Ecto neural progenitor cell (in vitro differentiated cells): Measurements from ENCODE around the gene S100A5.
"Not testable (repeated sequence)": the region's sequence is repeated elsewhere in the genome, so short reads cannot be mapped to it uniquely, and the experiment has no call there.

Experiments
- DNase-seq: peaks from one replicate; pipeline ENCODE4 v3.0.0-alpha.2; 2018; ENCODE audit warnings: low spot score

The S100A5 gene

DNA sequence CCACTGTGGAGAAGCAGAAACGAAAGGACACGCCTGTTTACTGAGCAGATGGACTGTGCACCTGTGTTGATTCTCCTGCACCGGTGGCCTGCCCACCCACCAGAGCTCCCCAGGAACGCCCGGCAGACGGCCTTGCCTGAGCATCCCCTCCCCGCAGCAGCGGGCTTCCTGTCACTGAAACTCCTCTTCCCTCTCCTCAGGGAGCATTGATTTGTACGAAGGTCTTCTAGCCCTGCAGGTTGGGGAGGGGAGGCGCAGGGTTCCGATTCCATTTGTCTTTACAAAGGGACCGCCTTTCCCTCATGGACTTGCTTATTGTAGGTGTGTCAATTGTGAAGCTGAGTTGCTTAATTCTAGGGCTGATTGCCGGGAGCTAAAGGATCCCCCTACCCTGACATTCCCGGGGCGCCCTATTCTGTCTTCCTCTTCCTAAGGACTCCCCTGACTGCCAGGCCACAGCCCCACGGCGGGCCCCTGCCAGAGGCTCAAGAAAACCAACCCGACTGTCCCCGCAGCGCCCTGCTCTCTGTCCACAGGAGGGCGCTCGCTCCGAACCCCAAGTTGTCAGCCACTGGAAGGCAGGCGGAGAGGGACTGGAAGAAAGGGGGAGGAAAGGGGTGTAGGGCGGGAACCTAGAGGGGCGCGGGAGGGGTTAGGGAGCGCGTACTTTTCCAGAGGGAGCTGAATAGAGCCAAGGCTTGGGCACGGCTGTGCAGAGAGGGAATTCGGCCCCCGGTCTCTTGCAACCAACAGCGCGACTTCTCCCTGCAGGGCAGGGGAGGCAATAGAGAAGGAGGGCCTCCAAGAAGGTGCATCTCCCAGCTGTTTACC lies 7.8 kb downstream of the S100A5 start:
- DNase-seq = peak; percentile 93

DNA sequence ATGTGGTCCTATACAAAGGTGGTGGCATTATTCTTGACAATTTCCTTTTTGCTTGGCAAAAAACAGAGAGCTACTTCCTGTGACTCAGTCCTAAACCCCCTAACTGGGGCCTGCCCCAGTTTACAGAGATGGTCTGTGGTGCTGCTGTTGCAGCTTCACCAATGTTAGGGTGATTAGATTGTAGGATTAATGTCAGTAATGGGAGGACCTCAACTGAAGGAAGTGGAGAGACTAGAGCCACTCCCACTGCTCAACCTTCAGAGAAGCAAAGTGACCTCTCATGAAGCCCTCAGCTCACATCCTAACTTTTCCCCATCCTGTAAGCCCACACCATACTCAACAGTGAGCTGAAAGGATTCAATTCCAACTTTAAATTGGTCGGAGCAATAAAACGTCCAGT lies 8.6 kb downstream of the S100A5 start:
- DNase-seq = peak; percentile 17

DNA sequence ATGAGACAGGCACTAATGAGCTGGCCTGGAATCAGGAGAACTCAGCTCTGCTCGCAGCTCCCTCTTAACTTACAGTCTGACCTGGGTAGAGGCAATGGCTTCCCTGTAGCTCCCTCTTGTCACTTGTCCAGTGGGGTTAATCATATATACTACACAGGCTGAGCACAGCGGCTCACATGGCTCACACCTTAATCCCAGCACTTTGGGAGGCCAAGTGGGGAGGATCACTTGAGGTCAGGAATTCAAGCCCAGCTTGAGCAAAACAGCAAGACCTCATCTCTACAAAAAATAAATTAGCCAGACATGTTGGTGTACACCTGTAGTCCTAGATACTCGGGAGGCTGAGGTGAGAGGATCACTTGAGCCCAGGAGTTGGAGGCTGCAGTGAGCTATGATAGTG lies 9.1 kb downstream of the S100A5 start:
- DNase-seq = peak; percentile 30

- DNase-seq = peak; percentile 29
Observed at GRCh38 chr1:153527683-153528040, 13.1 kb downstream of the S100A5 start.

GRCh38 chr1:153527023-153527682 lies 13.6 kb downstream of the S100A5 start:
- DNase-seq = peak; percentile 23

DNA sequence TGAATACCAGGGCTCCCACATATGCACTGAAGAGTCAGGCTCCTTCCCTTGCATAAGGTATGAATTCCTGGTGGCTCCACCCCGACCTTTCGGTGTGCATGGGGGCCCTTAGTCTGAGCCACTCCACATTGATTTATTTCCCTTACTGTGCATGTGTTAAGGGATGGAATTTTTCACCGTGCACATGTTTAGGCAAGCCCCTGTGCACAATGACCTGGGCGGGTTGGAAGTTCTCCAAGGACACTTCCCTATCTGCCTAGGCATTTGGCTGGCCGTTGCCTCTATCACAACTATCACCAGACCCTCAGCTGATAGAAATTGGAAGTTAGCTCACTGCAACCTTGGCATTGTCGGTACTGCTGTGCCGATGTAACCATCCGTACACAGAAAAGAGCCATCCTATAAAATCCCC lies 14.6 kb downstream of the S100A5 start:
- peak; percentile 40 for DNase-seq

GRCh38 chr1:153525088-153525728 lies 15.5 kb downstream of the S100A5 start:
- DNase-seq = peak; percentile 43

- DNase-seq = peak; percentile 4
Observed at GRCh38 chr1:153522353-153523048, 18.2 kb downstream of the S100A5 start.

DNA sequence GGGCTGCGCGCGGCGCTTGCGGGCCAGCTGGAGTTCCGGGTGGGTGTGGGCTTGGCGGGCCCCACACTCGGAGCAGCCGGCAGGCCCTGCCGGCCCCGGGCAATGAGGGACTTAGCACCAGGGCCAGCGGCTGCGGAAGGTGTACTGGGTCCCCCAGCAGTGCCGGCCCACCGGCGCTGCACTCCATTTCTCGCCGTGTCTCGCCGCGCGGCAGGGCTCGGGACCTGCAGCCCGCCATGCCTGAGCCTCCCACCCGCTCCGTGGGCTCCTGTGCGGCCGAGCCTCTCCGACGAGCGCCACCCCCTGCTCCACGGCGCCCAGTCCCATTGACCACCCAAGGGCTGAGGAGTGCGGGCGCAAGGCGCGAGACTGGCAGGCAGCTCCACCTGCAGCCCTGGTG lies 18.9 kb downstream of the S100A5 start:
- DNase-seq = peak; percentile 21

- DNase-seq = no peak
Observed at GRCh38 chr1:153520818-153521476, 19.8 kb downstream of the S100A5 start.

DNA sequence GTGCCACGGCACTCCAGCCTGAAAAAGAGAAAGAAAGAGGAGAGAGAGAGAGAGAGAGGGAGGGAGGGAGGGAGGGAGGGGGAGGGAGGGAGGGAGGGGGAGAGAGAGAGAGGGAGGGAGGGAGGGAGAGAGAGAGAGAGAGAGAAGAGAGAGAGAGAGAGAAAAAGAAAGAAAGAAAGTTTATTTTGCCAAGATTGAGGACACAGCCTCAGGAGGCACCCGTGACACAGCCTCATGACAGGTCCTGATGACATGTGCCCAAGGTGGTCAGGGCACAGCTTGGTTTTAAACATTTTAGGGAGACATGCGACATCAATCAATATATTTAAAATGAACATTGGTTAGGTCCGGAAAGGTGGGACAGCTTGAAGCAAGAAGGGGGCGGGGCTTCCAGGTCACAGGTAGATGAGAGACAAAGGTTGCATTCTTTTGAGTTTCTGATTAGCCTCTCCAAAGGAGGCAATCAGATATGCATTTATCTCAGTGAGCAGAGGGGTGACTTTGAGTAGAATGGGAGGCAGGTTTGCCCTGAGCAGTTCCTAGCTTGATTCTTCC lies 20.5 kb downstream of the S100A5 start:
- DNase-seq = not testable (repeated sequence)

GRCh38 chr1:153519242-153519641 lies 21.5 kb downstream of the S100A5 start:
- DNase-seq = no peak

GRCh38 chr1:153515504-153516394 lies 25.0 kb downstream of the S100A5 start:
- DNase-seq = no peak

GRCh38 chr1:153513666-153514065 lies 27.1 kb downstream of the S100A5 start:
- DNase-seq = no peak

DNA sequence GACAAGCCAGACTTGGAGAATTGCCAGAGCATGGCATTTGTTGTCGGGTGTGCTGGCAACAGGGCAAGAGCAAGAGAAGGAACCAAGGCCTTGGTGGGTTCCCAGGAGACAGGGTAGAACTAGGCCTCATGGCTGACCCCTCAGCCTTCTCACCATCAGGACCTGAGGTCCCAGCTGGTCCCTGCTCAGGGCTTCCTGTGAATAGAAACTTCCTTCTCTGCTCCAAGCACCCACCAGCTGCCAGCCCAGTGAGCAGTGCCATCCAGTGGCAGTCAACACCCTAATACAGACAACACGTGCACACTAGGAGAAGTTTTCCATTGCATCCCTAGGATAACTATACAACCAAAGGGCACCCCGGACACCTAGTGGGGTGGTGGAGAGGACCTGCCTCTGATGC lies 27.7 kb downstream of the S100A5 start:
- no peak for DNase-seq

DNA sequence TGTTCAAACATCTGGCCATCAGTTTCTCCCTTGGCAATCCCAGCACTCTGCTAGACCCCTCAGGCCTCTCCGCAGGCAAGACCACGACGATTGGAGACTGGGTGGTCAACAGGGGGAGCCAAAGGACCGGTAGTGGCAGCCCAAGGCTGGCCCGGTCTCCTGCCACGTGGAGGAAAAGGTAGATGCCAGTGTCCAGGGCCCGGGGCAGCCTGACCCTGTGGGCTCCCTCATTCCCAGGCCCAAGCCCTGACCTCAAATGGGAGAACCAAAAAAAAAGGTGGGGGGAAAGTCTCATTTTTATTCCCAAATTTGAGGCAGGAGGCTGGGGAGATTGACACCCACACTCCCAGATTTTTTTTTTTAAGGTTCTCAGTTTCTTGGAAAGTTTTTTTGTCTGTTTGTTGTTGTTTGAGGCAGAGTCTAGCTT lies 29.7 kb downstream of the S100A5 start:
- peak; percentile 91 for DNase-seq

DNA sequence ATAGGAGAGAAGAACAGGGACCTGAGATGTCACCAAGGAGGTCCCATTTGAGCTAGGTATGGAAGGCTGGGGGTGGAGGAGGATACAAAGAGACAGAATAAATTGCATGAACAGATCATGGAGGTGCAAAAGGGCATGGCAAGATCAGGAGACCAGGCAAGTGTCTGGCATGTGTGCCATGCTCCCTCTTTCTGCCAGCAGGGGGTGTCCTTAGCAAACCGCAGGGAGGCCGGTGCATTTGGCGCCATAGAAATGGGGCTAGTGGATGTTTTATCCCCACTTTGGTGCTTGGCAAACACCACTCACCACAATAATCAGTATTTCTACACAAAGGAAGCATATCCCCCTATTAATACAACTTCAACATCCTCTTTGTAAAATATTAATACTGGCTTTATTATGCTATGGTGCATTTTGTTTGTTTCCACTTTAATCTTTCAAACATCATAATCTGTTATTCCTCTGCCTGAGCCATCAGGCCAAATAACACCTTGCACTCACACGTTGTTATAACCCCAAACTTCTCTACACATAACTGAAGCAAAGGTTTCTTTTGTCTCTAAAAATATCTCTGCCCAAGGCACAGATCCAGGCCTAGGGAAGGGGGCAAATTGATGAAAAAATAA lies 30.9 kb downstream of the S100A5 start:
- no peak for DNase-seq

GRCh38 chr1:153509036-153509435 lies 31.7 kb downstream of the S100A5 start:
- no peak for DNase-seq

GRCh38 chr1:153507926-153508583 lies 32.7 kb downstream of the S100A5 start:
- no peak for DNase-seq
